ENCODE data around the gene RASGEF1B.

- TF ChIP-seq, protein P1, sequence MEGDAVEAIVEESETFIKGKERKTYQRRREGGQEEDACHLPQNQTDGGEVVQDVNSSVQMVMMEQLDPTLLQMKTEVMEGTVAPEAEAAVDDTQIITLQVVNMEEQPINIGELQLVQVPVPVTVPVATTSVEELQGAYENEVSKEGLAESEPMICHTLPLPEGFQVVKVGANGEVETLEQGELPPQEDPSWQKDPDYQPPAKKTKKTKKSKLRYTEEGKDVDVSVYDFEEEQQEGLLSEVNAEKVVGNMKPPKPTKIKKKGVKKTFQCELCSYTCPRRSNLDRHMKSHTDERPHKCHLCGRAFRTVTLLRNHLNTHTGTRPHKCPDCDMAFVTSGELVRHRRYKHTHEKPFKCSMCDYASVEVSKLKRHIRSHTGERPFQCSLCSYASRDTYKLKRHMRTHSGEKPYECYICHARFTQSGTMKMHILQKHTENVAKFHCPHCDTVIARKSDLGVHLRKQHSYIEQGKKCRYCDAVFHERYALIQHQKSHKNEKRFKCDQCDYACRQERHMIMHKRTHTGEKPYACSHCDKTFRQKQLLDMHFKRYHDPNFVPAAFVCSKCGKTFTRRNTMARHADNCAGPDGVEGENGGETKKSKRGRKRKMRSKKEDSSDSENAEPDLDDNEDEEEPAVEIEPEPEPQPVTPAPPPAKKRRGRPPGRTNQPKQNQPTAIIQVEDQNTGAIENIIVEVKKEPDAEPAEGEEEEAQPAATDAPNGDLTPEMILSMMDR (IDR thresholded peaks at IDR 0.05) = no peak
- no peak for TF ChIP-seq POLR2A (IDR thresholded peaks at IDR 0.05)
Measured at GRCh38 chr4:81422595-81422994, 49.1 kb downstream of the RASGEF1B start.
